ENCODE data around the gene RCAN1.

Gene RCAN1

DNA sequence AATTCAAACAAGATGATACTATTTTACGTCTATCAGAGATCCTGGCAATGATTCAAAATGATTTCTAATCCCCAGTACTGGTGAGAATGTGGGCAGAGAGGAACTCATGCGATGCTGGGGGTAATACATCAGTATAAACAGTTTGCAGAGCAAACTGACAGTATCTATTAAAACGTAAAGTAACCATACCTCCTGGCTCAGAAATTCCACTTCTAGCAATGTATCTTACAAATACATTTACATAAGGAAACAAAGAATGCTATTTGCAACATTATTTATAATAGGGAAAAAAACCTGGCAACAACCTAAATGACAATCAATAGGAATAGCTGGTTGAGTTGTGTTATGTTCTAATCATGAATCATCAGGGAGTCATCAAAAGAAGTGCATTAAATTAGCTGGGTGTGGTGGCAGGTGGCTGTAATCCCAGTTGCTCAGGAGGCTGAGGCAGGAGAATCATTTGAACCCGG lies 15.9 kb downstream of the RCAN1 start:
- no peak for DNase-seq (ENCODE audit: low read depth)

DNA sequence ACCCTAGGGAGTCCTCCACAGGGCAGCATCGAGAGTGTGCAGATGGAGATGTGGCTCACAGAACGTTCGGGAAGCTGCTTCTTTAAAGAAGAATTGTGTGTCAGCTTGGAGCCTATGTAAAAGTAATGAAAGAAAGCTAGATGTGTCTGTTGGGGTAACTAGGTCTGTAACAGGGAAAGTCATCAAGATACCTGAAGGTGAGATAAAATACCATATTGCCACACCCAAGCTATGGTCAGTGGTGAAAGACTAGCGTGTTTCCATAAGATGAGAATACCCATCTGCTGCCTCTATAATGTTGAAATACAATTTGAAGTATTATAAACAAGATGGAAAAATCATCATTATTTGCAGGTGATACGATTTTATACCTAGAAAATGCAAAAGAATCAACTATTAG lies 17.5 kb downstream of the RCAN1 start:
- DNase-seq (ENCODE audit: low read depth), result no peak

DNA sequence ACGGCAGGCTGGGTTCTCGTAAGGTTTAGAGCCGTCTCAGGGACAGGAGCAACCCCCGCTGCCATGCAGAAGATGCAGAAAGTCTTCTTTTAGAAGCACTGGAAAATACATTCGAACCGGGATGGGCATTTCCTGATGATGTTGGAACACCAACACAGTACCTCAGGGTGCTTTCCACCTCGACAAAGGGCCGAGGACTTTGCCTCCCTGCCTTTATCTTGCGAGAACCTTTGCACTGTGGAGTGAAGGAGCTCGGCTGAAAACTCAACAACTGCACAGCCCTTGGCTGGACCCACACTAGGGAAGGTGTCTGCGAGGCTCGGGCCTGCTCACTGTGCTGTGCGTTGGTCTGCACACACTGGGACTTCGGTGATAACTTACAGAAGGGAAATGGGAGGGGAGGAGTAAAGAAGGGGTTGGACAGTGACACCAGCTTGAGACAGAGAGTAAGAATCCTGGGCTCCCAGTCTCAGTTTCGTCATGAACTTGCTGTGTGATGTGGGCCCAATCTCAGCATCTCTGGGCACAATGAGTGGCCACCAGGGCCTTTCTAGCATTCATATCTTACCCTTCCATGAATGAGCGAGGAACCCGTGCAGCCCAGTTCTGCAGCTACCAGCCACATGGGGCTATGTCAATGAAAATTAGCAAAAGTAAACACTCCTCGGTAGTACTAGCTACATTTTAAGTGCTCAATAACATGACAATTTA lies 18.2 kb downstream of the RCAN1 start:
- no peak for DNase-seq (ENCODE audit: low read depth)

- DNase-seq (ENCODE audit: low read depth), result no peak
Measured at GRCh38 chr21:34595457-34595856, 19.5 kb downstream of the RCAN1 start.

DNA sequence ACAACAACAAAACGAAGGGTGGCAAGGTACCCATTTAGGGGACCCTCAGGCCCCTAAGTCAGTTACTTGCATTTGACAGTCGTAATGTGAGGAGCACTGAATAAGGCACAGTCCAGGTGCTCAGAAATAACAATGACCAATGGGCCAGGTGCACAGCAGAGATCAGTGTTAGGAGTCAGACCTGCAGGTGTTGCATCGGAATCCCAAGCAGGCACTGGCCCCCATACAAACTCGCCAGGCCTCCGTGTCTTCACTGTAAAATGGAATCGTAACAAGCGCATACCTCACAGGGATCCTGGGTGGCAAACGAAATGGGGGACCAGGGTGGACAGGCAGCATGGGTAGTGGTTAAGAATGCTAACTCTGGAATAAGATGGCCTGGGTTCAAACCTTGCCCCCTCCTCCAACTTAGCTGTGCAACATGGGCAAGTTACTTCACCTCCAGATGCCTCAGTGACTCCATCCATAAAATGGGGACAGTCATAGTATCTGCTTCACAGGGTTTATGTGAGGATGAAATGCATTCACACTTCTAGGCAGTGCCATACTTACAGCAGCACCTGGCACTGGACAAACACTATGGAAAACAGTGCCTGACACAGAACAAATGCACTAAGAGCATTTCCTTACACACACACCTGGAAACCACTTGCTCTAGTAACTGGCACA lies 20.2 kb downstream of the RCAN1 start:
- DNase-seq (ENCODE audit: low read depth), result no peak

- DNase-seq (ENCODE audit: low read depth), result no peak
Measured at GRCh38 chr21:34593954-34594531, 20.9 kb downstream of the RCAN1 start.

DNA sequence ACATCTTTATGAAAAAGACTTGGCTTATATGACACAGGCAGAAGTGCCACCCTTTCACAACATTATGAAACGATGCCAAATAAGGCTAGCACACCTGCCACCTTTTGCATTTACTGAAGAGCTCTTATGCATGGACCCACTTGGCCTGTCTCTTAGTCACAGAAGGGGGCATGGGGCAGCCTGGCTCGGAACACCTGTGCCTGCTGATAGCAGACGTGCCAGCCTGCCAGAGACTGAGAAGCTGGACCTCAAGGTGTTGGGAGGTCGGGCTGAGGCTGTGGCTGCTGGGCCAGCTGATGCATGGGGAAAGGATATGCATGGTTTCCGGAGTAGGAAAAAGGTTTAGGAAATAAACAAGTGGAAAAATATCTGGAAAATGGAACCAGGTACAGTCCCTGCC lies 21.5 kb downstream of the RCAN1 start:
- DNase-seq (ENCODE audit: low read depth), result no peak

- DNase-seq (ENCODE audit: low read depth), result no peak
Measured at GRCh38 chr21:34592120-34592955, 22.6 kb downstream of the RCAN1 start.

DNA sequence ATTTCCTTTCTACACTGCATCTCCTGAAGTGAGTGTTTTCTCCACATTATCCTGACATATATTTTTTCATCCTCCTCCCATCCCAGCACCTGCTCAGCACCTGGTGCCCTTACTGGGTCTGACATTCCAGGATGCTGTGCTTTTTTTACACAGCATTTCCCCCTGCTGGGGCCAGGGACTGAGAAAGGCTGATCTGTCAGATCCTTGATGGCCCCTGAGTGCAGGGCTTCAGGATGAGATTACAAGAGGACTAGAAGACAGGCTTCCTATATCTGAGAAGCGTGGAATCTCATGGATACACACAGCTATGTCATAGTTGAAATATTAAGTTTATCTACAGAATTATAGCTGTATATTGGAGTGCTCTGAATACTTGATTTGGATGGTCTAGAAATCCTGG lies 24.4 kb downstream of the RCAN1 start:
- no peak for DNase-seq (ENCODE audit: low read depth)

GRCh38 chr21:34589511-34590282 lies 25.2 kb downstream of the RCAN1 start:
- DNase-seq (ENCODE audit: low read depth), result no peak

DNA sequence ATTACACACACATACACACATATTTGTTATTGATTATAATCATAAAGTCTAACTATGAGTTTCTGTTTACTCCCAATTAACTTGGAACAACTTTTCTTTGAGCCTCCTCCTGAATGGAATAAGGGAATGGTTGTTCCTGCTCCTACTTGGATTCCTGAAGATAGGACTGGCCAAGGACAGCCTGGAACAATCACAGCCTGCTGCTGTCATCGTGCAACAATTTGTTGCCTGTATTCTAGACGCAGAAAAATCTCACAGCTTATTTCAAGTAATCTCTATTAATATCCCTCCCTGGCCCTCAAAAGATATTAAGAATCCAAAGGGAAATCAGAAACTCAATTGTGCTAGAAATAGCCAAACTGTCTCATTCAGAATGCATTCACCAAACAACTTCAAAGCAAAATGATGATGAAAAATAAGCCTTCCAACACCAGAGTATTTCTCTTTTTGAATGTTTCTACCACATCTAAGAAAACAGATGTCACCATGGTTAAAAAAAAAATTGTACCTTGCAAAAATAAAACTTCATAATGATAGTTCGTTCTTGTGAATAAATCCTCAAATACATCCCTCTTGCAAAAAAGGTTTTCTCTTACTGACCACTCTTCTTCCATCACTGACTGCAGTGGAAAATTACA lies 30.9 kb downstream of the RCAN1 start:
- no peak for DNase-seq (ENCODE audit: low read depth)

- DNase-seq (ENCODE audit: low read depth), result no peak
Measured at GRCh38 chr21:34582506-34583150, 32.3 kb downstream of the RCAN1 start.

- no peak for DNase-seq (ENCODE audit: low read depth)
Measured at GRCh38 chr21:34580181-34580700, 34.7 kb downstream of the RCAN1 start.

GRCh38 chr21:34579411-34579810 lies 35.5 kb downstream of the RCAN1 start:
- DNase-seq (ENCODE audit: low read depth), result no peak

- no peak for DNase-seq (ENCODE audit: low read depth)
Measured at GRCh38 chr21:34576041-34576511, 38.8 kb downstream of the RCAN1 start.

DNA sequence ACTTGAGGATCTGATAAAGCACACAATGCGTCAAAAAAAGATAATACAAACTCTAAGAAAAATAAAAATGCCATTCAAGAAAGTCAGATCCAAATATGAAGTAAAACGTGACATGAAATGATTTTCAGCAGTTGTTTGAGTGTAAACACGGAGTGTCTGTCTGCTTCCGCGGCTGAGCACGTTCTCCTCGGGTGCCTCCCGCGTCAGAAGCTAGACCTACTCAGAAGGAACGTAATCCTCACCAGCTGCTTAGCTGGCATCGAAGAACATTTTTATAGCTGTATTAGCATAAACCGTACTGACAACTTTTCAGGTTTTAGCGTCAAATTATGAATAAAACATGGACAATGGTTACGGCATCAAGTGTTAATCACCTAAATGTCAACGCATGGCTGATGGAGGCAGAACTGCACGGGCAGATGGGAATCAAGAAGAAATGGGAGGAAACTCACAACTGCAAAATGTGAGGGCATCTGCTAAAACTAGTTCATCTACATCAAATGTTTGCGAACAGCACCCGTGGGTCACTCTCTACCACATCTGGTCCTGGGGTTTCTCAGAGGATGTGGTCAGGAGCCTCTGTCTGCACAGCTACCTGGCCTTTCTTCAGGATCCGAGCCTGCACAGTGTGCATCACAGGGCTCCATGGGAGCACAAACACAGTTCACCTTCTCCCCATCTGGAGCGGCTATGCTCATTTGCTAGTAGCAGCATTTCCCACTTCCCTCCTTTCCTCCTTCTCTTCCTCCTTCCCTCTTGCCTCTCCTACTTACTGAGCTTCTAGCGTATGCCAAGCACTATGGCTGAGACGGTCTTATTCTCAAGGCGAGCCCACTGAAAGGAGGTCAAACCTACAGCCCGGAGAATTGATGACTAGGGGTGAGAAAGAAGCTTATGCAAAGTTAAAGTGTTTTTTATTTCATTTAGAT lies 40.0 kb downstream of the RCAN1 start:
- no peak for DNase-seq (ENCODE audit: low read depth)

DNA sequence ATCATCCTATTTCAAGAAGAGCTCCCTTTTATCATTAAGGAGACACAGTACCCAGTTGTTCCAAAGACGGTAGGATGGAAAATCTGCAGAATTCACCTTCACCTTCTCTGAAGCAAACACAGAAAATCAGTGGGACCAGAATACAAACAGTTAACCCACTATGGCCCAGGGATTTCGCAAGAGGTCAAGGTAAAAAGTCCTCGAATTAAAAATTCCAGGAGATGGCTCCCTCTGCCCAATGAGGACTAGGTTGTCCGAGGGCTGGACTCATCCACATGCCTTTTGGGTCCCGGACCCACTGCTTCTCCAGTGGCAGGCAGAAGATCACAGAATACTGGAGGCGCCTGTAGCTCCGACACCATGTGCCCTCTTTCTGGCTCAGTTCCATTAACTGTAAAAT lies 42.9 kb downstream of the RCAN1 start:
- no peak for DNase-seq (ENCODE audit: low read depth)

- DNase-seq (ENCODE audit: low read depth), result no peak
Measured at GRCh38 chr21:34570313-34570712, 44.6 kb downstream of the RCAN1 start.

DNA sequence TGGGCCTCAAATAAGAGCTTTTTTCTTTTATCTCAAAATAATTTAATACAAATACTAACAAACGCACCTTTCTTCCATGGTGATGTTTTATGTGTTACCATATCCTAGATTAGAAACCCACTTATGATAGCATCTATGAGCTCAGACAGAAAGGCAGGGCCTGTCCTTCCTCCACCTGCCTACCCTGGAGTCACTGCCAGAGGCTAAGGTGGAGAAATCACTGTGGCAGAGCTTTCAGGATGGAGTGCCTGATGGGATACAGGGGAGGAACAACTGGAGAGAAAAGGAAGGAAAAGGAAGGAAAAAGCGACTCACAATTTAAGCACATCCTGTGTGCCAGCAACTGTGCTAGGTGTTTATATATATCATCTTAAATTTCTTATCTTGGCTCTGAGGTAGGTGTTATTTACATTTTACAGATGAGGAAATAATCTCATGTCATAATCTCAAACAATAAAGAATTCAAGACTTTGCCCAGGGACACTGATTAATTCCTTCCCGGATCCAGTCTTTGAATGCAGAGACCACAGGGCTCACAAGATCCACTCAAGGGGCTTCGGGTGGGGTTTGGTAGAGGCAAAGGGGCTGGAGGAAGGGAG lies 45.4 kb downstream of the RCAN1 start:
- no peak for DNase-seq (ENCODE audit: low read depth)
